Measurements from ENCODE around the gene NAALADL1. TPM values are rescaled to one million over a fixed set of nuclear protein-coding genes. Genes with fewer than 3 reads are reported as not detected.

NAALADL1 gene, protein sequence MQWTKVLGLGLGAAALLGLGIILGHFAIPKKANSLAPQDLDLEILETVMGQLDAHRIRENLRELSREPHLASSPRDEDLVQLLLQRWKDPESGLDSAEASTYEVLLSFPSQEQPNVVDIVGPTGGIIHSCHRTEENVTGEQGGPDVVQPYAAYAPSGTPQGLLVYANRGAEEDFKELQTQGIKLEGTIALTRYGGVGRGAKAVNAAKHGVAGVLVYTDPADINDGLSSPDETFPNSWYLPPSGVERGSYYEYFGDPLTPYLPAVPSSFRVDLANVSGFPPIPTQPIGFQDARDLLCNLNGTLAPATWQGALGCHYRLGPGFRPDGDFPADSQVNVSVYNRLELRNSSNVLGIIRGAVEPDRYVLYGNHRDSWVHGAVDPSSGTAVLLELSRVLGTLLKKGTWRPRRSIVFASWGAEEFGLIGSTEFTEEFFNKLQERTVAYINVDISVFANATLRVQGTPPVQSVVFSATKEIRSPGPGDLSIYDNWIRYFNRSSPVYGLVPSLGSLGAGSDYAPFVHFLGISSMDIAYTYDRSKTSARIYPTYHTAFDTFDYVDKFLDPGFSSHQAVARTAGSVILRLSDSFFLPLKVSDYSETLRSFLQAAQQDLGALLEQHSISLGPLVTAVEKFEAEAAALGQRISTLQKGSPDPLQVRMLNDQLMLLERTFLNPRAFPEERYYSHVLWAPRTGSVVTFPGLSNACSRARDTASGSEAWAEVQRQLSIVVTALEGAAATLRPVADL
- 17.6 and 21.8 TPM in 2 replicates for total RNA-seq

GRCh38 chr11:65058419-65059054 lies at the start of gene NAALADL1:
Gene NAALADL1 (minus strand): TSS chr11:65058553. CDS start chr11:65058521, 32 bp downstream.

DNA sequence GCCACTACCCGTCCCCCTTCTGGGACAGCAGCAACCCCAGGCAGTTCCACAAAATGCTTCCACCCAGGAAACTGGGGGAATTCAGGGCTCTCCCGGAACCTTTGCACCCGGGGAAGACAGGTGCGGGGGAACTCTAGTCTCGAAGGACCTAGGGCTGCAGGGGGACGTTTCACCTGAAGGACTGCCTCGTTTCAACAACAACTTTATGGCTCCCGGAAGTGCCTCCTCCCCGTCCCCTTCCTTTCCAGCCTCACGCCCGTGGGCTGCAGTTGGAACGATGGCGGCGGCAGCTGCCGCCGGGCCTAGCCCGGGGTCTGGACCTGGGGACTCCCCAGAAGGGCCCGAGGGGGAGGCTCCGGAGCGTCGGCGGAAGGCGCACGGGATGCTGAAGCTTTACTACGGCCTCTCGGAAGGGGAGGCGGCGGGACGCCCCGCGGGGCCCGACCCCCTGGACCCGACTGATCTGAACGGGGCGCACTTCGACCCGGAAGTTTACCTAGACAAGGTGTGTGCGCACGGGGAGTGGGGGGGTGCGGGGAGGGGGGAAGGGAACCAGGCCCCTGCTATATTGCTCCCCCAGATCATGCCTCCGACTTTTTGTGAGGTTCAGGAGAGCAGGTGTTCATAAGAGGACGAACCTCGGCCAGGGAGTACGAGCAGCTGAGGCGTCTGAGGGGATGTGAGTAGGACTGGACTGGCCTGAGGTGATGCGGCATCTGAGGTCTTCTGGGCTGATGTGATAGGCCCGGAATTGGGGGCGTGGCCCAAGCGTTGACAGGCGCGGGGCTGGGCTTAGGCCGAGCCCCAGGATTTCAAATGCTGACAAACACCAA lies 37.8 kb upstream of the NAALADL1 start, which contains the start of gene VPS51:
Gene VPS51 (plus strand): TSS at position 241 of the 833 bp plus-strand sequence. CDS start 37 bp downstream, at position 278.

GRCh38 chr11:65083834-65084597 lies 25.7 kb upstream of the NAALADL1 start, which contains the start of the genes CDCA5 and ZFPL1:
Gene CDCA5 (minus strand): TSS chr11:65084040. CDS start chr11:65083978, 62 bp downstream.
Gene ZFPL1 (plus strand): TSS chr11:65084222. CDS start chr11:65084699, 477 bp downstream.

DNA sequence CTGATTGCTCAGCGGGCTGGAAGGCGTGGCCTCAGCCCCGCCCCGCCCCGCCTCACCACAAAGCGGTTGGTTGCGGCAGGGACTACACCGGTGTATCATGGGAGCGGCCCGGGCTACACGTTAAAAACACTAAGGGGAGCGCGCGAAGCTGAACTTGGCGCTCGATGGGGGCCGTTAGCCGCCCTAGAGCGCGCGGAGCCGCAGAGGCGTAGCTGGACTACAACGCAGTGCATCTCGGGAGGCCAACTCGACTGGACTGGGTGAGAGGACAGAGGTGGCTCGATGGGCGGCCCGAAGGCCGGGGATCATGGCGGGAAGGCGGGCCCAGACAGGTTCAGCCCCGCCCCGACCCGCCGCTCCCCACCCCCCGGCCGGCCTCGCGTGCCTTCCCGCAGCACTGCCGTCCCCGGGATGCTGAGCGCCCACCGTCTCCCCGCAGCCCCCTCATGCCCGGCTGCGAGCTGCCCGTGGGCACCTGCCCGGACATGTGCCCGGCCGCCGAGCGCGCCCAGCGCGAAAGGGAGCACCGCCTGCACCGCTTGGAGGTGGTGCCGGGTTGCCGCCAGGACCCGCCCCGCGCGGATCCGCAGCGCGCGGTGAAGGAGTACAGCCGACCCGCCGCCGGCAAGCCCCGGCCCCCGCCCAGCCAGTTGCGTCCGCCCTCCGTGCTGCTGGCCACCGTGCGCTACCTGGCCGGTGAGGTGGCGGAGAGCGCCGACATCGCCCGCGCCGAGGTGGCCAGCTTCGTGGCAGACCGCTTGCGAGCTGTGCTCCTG lies 17.3 kb downstream of the NAALADL1 start, which contains the start of gene SAC3D1:
Gene SAC3D1 (plus strand): TSS at position 364 of the 776 bp plus-strand sequence. CDS start 83 bp downstream, at position 447.

GRCh38 chr11:65027213-65028067 lies 30.9 kb downstream of the NAALADL1 start, which contains the start of gene SNX15:
Gene SNX15 (plus strand): TSS chr11:65027439. CDS start chr11:65027538, 99 bp downstream.

DNA sequence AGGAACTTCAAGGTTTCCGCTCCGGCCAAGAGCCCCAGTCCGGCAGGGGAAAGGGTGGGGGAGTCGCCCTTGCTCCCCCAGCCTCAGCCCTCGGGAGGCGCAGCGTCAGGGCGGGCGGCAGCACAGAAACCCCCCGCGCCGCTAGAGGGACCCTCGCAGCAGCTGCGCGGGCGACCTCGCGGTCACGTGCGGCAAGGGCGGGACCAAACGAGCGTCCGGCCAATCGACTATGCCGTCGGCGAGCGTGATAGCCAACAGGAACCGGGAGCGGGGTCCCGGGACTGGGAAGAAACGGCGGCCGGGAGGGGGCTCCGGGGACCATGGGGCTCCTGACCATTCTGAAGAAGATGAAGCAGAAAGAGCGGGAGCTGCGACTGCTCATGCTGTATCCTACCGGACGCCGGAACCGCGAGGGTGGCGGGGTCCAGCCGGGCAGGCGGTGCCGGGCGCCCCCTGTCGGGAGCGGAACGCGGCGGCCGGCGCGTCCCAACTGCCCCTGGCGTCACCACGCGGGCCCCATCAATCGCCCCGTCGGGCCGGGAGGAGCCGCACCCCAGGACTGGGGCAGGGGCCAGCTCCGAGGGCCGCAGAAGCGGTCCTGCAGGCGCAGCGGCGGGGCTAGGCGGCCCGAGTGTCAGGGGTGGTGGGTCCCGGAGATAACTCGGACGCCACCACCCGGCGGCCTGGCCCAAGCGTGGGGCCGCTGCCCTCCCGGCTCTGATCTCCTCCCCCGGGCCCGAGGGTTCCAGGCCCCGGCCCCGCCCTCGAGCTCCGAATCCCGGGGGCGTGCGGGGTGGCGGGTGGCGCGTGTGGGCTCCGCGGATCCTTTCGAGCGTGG lies 44.2 kb downstream of the NAALADL1 start, which contains the start of gene ARL2:
Gene ARL2 (plus strand): TSS at position 273 of the 838 bp plus-strand sequence. CDS start 48 bp downstream, at position 321.

GRCh38 chr11:64996710-64997380 lies 61.5 kb downstream of the NAALADL1 start, which contains the start of gene BATF2:
Gene BATF2 (minus strand): TSS chr11:64996971. CDS start chr11:64996914, 57 bp downstream.

Other genes starting within 250 kb of the NAALADL1 start
- 21.8 and 22.0 TPM in 2 replicates for gene MEN1, start 248.0 kb downstream of the NAALADL1 start, total RNA-seq
- gene CDC42BPG, start 213.9 kb downstream of the NAALADL1 start, total RNA-seq = 0.05 and 0.06 TPM in 2 replicates
- gene EHD1, start 179.9 kb downstream of the NAALADL1 start, total RNA-seq = 38.2 and 40.1 TPM in 2 replicates
- 22.7 and 24.6 TPM in 2 replicates for gene ATG2A, start 141.3 kb downstream of the NAALADL1 start, total RNA-seq
- 13.1 and 14.1 TPM in 2 replicates for gene PPP2R5B, start 133.9 kb downstream of the NAALADL1 start, total RNA-seq
- not detected in 2 replicates for gene GPHA2, start 122.7 kb downstream of the NAALADL1 start, total RNA-seq
- gene MAJIN, start 86.4 kb downstream of the NAALADL1 start, total RNA-seq = not detected in 2 replicates
- gene BATF2, start 61.6 kb downstream of the NAALADL1 start, total RNA-seq = not detected in 2 replicates
- 128 and 130 TPM in 2 replicates for gene ARL2, start 44.4 kb downstream of the NAALADL1 start, total RNA-seq
- gene SNX15, start 31.1 kb downstream of the NAALADL1 start, total RNA-seq = 12.8 and 12.9 TPM in 2 replicates
- gene SAC3D1, start 17.3 kb downstream of the NAALADL1 start, total RNA-seq = 12.4 and 12.6 TPM in 2 replicates
- 1.4 and 2.6 TPM in 2 replicates for gene CDCA5, start 25.5 kb upstream of the NAALADL1 start, total RNA-seq
- gene ZFPL1, start 25.7 kb upstream of the NAALADL1 start, total RNA-seq = 24.3 and 32.6 TPM in 2 replicates
- gene VPS51, start 37.7 kb upstream of the NAALADL1 start, total RNA-seq = 325 and 679 TPM in 2 replicates
- 1.2 and 4.9 TPM in 2 replicates for gene TM7SF2, start 53.3 kb upstream of the NAALADL1 start, total RNA-seq
- gene ZNHIT2, start 59.1 kb upstream of the NAALADL1 start, total RNA-seq = 13.9 and 14.3 TPM in 2 replicates
- 755 and 823 TPM in 2 replicates for gene FAU, start 63.6 kb upstream of the NAALADL1 start, total RNA-seq
- gene MRPL49, start 63.8 kb upstream of the NAALADL1 start, total RNA-seq = 45.5 and 47.6 TPM in 2 replicates
- gene SYVN1, start 76.0 kb upstream of the NAALADL1 start, total RNA-seq = 64.9 and 65.4 TPM in 2 replicates
- gene SPDYC, start 111.7 kb upstream of the NAALADL1 start, total RNA-seq = not detected in 2 replicates
- gene CAPN1, start 123.4 kb upstream of the NAALADL1 start, total RNA-seq = 126 and 205 TPM in 2 replicates
- gene POLA2, start 203.4 kb upstream of the NAALADL1 start, total RNA-seq = 5.5 and 7.1 TPM in 2 replicates

All from cardiac ventricle fibroblast (primary cell).